Rectal smooth muscle tissue (tissue), 1 donor: ENCODE data around the gene CDIP1.

Experiments
- H3K27ac ChIP-seq: one replicate; pipeline ENCODE4 v1.7.0; 2013; ENCODE audit warnings: low read depth, low read length, inconsistent platforms
- H3K27me3 ChIP-seq: one replicate; pipeline ENCODE4 v1.7.0; 2013; ENCODE audit warnings: low read length; ENCODE audit not compliant: control insufficient read depth, insufficient read depth
- H3K36me3 ChIP-seq: one replicate; pipeline ENCODE4 v1.7.0; 2013; ENCODE audit warnings: low read length; ENCODE audit not compliant: control insufficient read depth, insufficient read depth
- H3K4me1 ChIP-seq: one replicate; pipeline ENCODE4 v1.7.0; 2013; ENCODE audit warnings: low read length; ENCODE audit not compliant: control insufficient read depth, insufficient read depth
- H3K4me3 ChIP-seq: one replicate; pipeline ENCODE4 v1.7.0; 2013; ENCODE audit warnings: low read length
- H3K9ac ChIP-seq: one replicate; pipeline ENCODE4 v1.7.0; 2013; ENCODE audit warnings: low read length

The CDIP1 gene

GRCh38 chr16:4535627-4536108 is 2.9 kb downstream of the CDIP1 start:
- peaks cover 3% of the 10 kb centered on the region for H3K4me1 ChIP-seq
- no peak overlapping the region for H3K27ac ChIP-seq
- no peak overlapping the region for H3K4me3 ChIP-seq
- H3K9ac ChIP-seq, result no peak overlapping the region
- H3K36me3 ChIP-seq, result no peaks in the 10 kb centered on the region
- no peaks in the 10 kb centered on the region for H3K27me3 ChIP-seq

GRCh38 chr16:4534151-4534790 is 4.3 kb downstream of the CDIP1 start:
- peaks cover 5% of the 10 kb centered on the region for H3K4me1 ChIP-seq
- no peaks in the 10 kb centered on the region for H3K27me3 ChIP-seq
- H3K36me3 ChIP-seq, result no peaks in the 10 kb centered on the region
- H3K9ac ChIP-seq, result no peak overlapping the region
- H3K27ac ChIP-seq, result no peak overlapping the region
- no peak overlapping the region for H3K4me3 ChIP-seq

GRCh38 chr16:4533490-4533889 is 5.1 kb downstream of the CDIP1 start:
- peaks cover 6% of the 10 kb centered on the region for H3K4me1 ChIP-seq
- no peaks in the 10 kb centered on the region for H3K27me3 ChIP-seq
- no peaks in the 10 kb centered on the region for H3K36me3 ChIP-seq
- no peak overlapping the region for H3K4me3 ChIP-seq
- no peak overlapping the region for H3K9ac ChIP-seq
- no peak overlapping the region for H3K27ac ChIP-seq

GRCh38 chr16:4532238-4532637 is 6.3 kb downstream of the CDIP1 start:
- Histone ChIP-seq H3K4me3 (no peak overlapping the region), H3K27ac (no peak overlapping the region), H3K4me1 (peaks cover 6% of the 10 kb centered on the region), H3K9ac (no peak overlapping the region), H3K27me3 (no peaks in the 10 kb centered on the region), H3K36me3 (no peaks in the 10 kb centered on the region)

GRCh38 chr16:4531811-4532210 is 6.8 kb downstream of the CDIP1 start:
- Histone ChIP-seq H3K27ac (no peak overlapping the region), H3K36me3 (no peaks in the 10 kb centered on the region), H3K9ac (no peak overlapping the region), H3K27me3 (no peaks in the 10 kb centered on the region), H3K4me3 (no peak overlapping the region), H3K4me1 (peaks cover 6% of the 10 kb centered on the region)

GRCh38 chr16:4529085-4530060 is 9.2 kb downstream of the CDIP1 start:
- no peak overlapping the region for H3K9ac ChIP-seq
- no peaks in the 10 kb centered on the region for H3K36me3 ChIP-seq
- H3K4me1 ChIP-seq, result peaks cover 6% of the 10 kb centered on the region
- no peaks in the 10 kb centered on the region for H3K27me3 ChIP-seq
- H3K27ac ChIP-seq, result peak overlapping the region; percentile 51
- no peak overlapping the region for H3K4me3 ChIP-seq

GRCh38 chr16:4525634-4526277 is 12.8 kb downstream of the CDIP1 start:
- Histone ChIP-seq H3K36me3 (no peaks in the 10 kb centered on the region), H3K27me3 (no peaks in the 10 kb centered on the region), H3K27ac (no peak overlapping the region), H3K4me1 (peaks cover 6% of the 10 kb centered on the region), H3K9ac (no peak overlapping the region), H3K4me3 (no peak overlapping the region)

GRCh38 chr16:4525069-4525468 is 13.5 kb downstream of the CDIP1 start:
- no peak overlapping the region for H3K4me3 ChIP-seq
- no peaks in the 10 kb centered on the region for H3K36me3 ChIP-seq
- H3K9ac ChIP-seq, result no peak overlapping the region
- no peaks in the 10 kb centered on the region for H3K27me3 ChIP-seq
- no peak overlapping the region for H3K27ac ChIP-seq
- peaks cover 6% of the 10 kb centered on the region for H3K4me1 ChIP-seq

- Histone ChIP-seq H3K36me3 (no peaks in the 10 kb centered on the region), H3K27ac (no peak overlapping the region), H3K4me1 (peaks cover 6% of the 10 kb centered on the region), H3K27me3 (no peaks in the 10 kb centered on the region), H3K9ac (no peak overlapping the region), H3K4me3 (no peak overlapping the region)
These were observed 14.0 kb downstream of the CDIP1 start for GRCh38 chr16:4524571-4524970.

GRCh38 chr16:4523686-4524085 is 14.9 kb downstream of the CDIP1 start:
- H3K9ac ChIP-seq, result no peak overlapping the region

GRCh38 chr16:4522051-4522581 is 16.5 kb downstream of the CDIP1 start:
- H3K27ac ChIP-seq, result no peak overlapping the region
- no peak overlapping the region for H3K9ac ChIP-seq
- no peaks in the 10 kb centered on the region for H3K27me3 ChIP-seq
- H3K4me1 ChIP-seq, result no peaks in the 10 kb centered on the region
- H3K4me3 ChIP-seq, result no peak overlapping the region
- no peaks in the 10 kb centered on the region for H3K36me3 ChIP-seq

More at GRCh38 chr16:4523686-4524085, 14.9 kb downstream of the CDIP1 start:
- no peak overlapping the region for H3K27ac ChIP-seq
- no peaks in the 10 kb centered on the region for H3K36me3 ChIP-seq
- H3K4me1 ChIP-seq, result no peaks in the 10 kb centered on the region
- H3K4me3 ChIP-seq, result no peak overlapping the region
- no peaks in the 10 kb centered on the region for H3K27me3 ChIP-seq

GRCh38 chr16:4520913-4521312 is 17.7 kb downstream of the CDIP1 start:
- Histone ChIP-seq H3K27me3 (no peaks in the 10 kb centered on the region), H3K36me3 (no peaks in the 10 kb centered on the region), H3K9ac (no peak overlapping the region), H3K4me3 (no peak overlapping the region), H3K27ac (no peak overlapping the region), H3K4me1 (peaks cover 3% of the 10 kb centered on the region)
